HG02938 (cell line): Measurements from ENCODE around the gene BNIP5.
"Not testable (repeated sequence)": the region's sequence is repeated elsewhere in the genome, so short reads cannot be mapped to it uniquely, and the experiment has no call there.

Experiments used
- ATAC-seq: cut with Tn5 transposase; IDR thresholded peaks from one replicate; pipeline ENCODE4 v1.9.1; 2021; ENCODE audit warnings: mild to moderate bottlenecking, moderate library complexity; ENCODE audit not compliant: unreplicated experiment

Gene BNIP5

DNA sequence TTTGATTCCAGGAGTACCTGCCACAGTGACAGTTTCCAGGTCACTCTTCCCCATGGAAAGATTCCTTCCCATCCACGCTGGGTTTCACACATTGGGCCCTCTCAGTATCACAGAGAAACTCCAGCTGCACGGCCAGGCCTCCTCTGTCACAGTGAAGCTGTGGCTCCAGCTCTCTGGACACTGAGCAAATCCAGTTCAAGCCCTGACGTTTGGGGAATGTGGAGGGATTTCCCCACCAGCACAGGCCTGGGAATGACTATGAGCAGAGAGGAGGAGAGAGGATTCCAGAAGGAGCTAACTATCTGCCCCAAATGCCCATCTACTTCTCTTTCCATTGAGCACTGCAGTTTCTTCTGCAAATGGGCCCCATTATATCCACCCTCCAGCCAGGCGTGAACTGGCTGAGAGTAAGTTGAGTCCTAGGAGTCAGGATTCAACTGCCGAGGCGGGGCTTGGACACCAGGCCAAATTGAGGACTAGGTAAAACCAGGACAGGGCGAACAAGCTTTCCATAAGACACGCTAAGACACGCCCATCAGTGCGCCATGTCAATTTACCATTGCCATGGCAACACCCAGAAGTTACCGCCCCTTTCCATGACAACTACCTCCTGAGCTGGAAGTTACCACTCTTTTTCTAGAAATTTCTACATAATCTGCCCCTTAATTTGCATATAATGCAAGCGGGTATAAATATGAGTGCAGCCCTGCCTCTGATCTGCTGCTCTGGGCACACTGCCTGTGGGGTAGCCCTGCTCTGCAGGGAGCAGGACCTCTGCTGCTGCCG is 9.2 kb upstream of the BNIP5 start:
- no peak for ATAC-seq

DNA sequence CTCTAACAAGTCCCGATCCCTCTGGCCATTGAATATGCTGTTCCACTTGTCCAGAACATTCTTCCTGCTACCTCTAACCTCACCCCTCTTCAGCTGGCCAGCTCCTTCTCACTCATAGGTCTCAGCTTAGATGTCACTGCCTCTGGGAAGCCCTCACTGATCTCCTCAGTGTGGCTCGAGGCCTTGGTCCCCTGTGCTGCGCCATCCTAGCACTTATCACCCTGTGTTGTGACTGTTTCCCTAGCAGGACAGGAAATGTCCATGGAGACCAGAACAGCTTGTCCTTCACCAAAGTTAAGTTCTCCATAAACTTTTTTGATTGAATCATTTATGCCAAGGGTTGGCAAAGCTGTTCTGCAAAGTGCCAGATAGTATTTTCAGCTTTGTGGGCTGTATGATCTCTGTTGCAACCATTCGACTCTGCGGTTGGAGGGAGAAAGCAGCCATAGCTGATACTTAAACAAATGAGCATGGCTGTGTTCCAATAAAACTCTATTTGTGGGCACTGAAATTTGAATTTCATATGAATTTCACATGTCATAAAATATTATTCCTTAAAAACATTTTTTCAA is 6.5 kb upstream of the BNIP5 start:
- ATAC-seq, result no peak

DNA sequence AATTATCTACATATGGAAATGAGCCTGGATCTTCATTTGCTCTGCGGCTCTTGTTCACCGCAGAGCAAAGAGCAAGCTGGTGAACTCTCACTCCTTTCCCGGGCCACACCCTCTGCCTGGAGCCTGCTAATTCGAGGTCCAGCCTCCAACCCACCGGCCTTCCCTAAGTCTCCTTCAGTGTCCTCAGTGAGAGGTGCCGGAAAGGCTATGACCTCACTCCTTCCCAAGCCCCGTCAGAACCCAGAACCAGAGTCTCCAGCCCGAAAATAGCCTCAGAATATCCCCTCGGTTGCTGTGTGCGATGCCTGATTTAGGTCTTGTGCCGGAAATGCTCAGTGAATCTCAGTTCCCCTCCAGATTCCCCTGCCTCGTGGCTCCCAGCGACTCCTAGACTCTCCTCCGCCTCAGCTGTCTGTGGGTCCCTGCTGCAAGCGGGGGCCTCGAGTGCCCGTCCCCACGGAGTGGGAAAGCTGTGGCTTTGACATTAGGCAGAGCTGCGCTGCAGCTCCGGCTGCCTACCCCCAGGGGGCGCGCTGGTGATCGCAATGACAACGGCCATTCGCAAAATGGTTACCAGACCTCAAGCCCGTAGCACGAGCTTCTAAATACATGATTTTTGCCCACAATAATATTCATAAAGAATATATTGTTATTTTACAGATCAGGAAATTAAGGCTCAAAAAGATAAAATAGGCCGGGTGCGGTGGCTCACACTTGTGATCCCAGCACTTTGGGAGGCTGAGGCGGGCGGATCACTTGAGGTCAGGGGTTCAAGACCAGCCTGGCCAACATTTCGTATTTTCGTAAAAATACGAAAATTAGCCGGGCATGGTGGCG is 4.1 kb upstream of the BNIP5 start:
- ATAC-seq, result no peak

DNA sequence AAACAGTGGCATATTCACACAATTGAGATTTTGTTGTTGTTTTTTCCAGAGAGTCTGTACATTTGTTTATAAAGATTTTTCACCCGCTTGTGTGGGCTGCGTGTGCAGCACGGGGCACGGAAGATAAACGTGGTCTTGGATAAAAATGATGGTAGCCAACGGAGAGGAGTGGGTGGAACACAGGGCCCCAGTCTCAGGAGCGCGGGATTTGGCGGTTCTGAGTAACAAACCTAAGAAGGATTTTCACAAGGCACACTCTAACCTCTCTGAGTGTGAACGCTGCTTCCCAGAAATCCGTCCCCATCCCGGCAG is 3.6 kb upstream of the BNIP5 start:
- no peak for ATAC-seq

DNA sequence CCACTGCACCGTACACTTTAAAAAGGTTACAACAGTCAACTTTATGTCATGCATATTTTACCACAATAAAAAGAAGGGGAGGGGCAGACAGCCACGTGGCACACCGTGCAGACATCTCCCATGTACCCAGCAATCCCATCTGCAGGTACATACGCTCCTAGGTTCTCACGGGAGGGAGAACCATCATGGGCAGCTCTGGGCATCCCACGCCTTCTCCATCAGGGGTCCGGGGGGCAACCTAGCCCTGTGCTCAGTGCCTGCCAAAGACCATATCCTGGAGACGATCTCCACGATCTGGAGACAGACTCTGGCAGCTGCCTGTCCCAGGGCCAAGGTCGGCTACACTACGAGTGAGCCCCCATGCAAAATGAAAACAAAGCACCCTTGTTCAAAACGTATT is 2.5 kb upstream of the BNIP5 start:
- no peak for ATAC-seq

DNA sequence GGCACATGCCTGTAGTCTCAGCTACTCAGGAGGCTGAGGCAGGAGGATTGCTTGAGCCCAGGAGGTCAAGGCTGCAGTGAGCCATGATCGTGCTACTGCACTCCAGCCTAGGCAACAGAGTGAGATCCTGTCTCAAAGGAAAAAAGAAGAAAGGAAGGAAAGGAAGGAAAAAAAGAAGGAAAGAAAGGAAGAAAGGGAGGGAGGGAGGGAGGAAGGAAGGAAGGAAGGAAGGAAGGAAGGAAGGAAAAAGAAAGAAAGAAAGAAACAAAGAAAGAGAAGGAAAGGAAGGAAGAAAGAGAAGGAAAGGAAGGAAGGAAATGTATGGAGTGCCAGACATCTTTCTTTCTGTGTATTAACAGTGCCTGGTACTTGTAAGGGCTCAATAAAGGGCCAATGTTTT is 1.5 kb upstream of the BNIP5 start:
- not testable (repeated sequence) for ATAC-seq

DNA sequence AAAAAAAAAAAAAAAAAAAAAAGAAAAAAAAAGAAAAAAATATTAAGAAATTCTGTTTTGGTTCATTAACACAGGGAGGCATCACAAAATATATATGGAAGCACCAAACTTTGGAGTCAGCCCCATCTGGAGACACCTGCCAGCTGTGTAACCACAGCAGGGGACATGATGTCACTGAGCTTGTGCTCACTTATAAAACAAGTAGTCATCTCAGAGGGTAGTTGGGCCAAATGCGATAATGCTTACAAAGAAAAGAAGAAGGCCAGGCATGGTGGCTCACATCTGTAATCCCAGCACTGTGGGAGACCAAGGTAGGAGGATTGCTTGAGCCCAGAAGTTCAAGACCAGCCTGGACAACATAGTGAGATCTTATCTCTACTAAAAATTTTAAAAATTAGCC is 1.1 kb upstream of the BNIP5 start:
- ATAC-seq, result no peak

DNA sequence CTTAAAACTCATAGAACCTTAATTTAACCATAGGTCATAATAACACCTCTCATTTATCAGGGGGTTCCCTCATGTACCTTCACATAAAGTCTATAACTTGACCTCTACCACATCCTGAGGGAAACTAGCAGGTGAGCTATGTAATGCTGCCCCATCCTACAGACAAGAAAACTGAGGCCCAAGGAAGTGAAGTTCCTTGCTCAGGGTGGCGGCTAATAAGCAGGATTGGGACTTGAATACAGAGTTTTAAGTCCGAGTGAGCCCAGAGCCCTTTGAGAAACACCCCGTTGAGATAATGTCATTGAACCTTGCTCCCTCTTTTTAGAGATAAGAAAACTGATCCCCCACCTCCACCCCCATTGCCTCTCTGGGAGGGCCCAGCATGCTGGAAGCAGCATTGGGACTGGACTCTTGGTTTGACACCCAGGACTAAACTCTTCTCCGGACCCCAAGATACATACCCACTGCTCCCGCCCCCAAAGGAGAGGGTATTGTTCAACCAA is 429 bp downstream of the BNIP5 start:
- ATAC-seq, result no peak

DNA sequence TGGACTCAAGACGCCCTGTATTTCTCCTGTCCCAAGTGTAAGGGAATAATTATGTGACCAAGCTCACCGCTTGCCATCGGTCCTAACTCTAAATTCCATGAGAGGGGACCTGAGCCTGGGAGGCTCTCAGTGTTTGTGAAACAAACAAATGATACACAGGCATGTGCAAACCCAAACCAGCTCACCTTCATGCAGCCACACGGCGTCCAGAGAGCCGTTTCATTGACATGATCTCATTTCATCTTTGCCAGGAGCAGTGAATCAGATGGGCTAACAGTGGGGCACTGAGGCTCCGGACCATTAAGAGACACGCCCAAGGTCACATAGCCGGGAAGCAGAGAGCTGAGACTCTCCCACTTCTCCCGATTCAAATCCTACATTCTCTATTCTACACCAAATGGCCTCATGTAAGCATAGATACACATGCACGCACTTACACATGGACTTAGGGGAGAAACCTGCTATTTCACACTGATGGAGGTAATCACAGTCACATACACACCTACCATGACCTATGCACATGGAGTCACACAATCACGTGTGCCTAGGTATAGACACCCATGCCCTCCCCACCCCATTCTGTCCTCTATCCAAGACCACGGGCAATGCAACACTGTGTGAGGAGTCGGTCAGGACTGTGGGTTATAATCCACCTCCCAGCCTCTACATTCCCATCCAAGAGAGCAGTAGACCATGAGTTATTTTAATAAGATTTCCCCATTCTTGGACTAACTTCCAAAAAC is 1.1 kb downstream of the BNIP5 start:
- no peak for ATAC-seq

DNA sequence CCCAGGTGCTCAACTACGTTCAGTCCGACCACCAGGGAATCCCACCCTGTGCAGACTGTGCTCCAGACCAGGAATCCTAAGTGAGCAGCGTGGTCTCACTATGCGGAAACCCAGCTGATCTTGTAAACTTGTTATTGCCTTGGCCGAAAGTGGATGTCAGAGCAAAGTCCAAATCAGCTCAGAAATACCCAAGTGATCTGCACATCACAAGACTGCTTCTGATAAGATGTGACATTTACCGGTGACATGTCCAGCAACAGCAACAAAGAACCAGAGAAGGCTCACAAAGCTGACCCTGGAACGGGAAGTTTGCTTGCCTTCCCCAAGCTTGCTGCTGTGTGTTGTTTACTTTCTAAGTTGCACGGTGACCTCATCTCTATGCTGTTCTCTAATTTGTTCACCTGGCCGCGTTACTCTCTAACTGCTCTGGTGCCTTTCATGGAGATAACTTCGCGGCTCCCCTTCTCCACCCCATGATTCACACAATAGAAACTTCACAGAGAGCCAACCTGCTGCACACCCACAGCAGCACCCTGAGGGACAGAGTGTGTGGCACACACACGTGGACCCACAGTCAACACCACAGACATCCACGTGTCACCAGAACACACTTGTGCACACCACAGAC is 1.7 kb downstream of the BNIP5 start:
- no peak for ATAC-seq

DNA sequence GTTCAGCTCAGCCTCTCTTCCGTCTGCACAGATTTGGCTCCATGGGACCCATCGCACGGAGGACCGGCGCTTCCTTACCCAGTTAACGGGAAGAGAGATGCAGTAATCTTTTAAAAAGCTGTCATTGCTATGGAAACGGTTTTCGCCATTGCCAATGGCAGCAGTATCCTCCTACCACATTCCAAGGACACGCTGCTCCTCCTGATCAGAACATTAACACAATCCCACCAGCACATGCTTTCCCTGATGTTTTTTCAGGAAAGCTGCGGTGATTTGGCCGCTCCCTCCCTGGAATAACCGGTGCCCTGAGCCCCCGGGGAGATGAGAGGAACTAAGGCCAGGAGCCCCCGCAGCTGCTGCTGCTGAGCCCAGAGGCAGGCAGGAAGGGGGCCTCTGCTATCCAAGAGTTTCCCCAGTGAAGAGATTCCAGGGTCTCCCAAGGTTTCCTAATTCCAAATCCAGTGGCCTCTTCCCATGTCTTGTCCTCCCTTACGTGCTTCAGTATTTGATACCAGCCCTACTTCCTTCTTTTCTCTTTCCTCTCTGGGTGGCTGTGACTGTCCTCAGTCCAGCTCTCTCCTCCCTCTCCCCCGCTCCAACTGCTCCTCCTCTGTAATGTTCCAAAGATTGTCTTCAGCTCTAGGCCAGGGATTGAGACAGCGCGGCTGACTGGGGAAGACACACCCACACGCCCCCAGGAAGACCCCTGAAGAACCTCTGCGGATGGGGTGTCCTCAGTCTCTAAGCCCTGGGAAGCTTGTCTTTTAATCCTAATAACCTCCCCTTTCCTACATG is 2.6 kb downstream of the BNIP5 start:
- no peak for ATAC-seq

DNA sequence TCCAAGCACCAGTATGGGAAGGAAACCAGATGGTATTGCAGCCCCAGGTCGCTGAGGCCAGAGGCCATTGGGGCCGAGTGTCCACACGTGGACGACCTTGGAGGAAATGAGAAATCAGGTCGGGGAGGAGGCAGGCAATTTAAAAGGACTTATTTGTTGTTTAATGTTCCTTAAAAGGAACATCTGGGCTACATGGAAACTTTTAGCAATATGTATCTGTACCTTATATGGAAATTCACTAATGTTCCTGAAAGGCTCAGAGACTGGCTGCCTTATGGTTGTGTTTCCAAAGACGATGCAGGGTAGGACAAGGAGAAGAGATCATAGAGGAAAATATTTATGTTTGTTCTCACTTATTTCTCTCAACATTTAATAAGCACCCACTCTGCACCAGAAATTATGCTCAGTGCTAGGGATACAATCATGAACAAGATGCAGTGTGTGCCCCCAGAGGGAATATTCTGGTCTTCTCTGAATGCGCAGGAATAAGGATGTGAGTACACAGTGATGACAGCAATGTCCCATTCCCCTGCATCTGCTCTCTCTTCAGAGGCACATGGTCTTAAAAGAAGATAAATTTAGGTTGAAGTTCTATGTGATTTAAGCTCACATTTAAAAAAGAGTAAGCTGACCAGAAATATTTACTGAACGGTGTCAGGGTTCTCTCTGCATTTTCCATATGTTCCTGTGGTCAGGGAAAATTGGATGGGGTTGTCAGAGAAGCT is 3.4 kb downstream of the BNIP5 start:
- no peak for ATAC-seq

DNA sequence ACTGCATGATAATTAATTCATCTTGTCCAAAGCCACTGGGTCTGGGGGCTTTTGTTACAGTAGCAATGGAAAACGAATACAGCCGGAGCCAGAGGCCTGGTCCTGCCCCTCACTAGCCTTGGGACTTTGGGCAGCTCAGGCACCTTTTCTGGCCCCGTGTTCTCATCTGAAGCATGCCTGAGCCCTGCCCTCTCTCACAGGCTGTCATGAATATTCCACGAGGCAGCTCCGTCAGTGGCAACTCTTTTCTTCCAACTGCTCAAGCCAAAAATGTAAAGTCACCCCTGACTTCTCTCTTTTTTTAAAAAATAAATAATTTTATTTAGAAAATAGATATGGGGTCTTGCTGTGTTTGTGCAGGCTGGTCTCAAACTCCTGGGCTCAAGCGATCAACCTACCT is 5.3 kb downstream of the BNIP5 start:
- no peak for ATAC-seq

DNA sequence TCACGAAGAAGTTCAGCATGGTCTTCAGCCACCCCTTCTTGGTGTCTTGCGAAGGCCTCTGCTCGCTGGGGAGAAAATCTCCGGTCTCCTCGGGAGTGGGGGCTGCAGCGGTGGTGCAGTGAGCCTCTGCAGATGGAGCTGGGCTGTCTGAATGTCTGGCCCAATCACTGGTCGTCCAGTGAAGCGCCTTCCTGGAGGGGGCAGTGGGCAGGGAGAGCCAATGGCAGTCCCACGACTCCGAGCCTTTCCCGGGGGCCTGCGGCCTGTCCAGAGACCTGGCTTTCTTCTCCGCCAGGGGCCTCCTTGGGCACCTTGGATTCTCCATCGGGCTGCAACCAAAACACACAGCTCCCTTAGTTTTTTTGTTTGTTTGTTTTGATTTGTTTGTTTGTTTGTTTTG is 6.3 kb downstream of the BNIP5 start:
- ATAC-seq, result no peak

DNA sequence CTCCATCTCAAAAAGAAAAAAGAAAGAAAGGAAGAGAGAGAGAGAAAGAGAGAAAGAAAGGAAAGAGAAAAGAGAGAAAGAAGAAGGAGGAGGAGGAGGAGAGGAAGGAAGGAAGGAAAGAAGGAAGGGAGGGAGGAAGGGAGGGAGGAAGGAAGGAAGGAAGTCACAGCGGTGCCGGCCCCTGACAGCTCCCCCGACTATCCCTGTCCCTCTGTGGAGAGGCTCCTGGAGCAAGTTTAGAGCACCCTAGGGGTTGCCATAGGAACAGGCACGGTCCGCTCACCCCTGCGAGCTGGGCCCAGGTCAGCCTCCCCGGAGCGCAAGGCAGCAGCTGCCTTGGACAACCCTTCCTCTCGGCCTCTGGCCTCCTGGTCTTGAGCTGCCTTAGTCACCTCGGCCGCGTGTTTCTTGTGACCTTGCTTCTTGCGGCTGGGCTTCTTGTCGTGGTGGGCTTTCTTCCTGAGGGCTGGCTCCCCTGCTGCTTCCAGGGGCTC is 6.8 kb downstream of the BNIP5 start:
- ATAC-seq, result no peak

DNA sequence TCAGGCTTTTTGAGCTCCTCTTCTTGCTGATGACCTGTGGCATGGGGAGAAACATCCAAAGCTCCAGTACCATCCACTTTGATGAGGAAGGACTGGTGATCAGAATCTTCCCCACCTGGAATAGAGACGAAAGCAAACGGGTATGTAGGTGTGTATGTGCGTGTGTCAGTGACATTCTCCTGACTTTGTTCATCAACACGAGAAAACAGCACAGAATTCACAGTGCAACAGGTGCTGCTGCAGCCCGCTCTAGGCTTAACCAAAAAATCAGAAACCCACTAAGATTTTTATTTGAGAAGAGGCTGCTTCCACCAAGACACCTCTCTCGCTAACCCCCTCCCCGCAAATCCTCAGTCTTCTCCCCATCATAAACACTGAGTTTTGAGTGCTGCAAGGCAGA is 8.1 kb downstream of the BNIP5 start:
- ATAC-seq, result no peak

DNA sequence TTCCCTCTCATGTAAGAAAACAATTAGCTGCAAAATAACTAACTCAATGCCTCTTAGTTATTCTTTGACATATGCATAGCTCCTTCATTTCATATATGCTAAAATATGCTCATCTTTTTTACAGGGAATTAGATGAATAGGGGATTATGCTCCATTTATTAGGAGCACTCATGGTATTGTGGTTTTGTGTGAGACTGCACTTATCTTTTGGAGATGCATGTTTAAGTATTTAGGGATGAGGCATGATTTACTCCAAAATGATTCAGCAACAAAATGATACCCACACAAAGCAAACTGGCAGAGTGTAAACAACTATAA is 8.8 kb downstream of the BNIP5 start:
- ATAC-seq, result no peak

DNA sequence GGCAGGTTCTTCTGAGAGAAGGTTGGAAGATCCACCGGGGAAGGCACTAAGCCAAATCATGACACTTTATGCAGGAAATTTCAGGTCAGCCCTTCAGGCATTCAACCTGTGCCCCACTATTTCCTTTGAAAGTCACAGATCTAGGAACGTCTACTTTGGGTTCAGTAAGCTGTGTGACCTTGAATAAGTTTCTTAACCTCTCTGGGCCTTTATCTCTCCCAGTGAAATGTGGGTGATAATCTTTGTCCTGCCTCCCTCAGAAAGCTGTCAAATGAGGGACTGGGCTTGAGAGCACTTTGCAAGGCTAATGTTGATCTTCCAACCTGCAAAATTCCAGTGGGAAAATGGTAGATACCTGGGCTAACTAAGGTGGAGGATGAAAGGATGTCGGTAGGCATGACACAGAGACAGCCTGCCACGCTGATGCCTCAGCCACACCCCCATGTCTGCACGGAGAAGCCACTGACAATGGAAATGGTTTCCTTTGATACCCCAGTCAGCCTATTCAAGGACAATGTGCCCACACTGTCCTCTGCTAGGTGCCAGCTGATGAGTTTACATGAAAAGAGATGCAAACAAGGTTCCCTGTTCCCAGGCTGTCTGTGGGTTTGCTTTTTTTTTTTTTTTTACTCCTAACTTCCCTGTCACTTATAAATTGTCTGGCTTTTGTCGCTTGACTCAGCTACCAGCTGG is 9.3 kb downstream of the BNIP5 start:
- ATAC-seq, result no peak
